Activated T-helper 2 cell treated with anti-CD3 and anti-CD28 coated beads, Interferon-gamma antibody, Interleukin-2, Interleukin-4, amounts not matched to agents 10 μg/mL and 5 μg/mL and 100 μg/mL, durations not matched to agents 14 hours and 24 hours and 36 hours (primary cell): ENCODE measurements around the gene PTPRG. TPM values are rescaled to one million over a fixed set of nuclear protein-coding genes. Genes with fewer than 3 reads are reported as not detected.
"Not testable (repeated sequence)": the region's sequence is repeated elsewhere in the genome, so short reads cannot be mapped to it uniquely, and the experiment has no call there.

ENCODE experiments used
- DNase-seq: peaks from one replicate; pipeline ENCODE4 v3.0.0; 2021; ENCODE audit warnings: low spot score
- H3K27ac Mint-ChIP-seq: one replicate; pipeline ENCODE4 v1.8.0; 2021; ENCODE audit warnings: mixed read lengths
- H3K27me3 Mint-ChIP-seq: one replicate; pipeline ENCODE4 v1.8.0; 2021; ENCODE audit warnings: low read depth, mixed read lengths
- H3K36me3 Mint-ChIP-seq: one replicate; pipeline ENCODE4 v1.8.0; 2021; ENCODE audit warnings: low read depth, mixed read lengths
- H3K4me1 Mint-ChIP-seq: one replicate; pipeline ENCODE4 v1.8.0; 2021; ENCODE audit warnings: low read depth, mixed read lengths
- H3K4me3 Mint-ChIP-seq: one replicate; pipeline ENCODE4 v1.8.0; 2021; ENCODE audit warnings: low read depth, mild to moderate bottlenecking, moderate library complexity, mixed read lengths
- H3K9me3 Mint-ChIP-seq: one replicate; pipeline ENCODE4 v1.8.0; 2021; ENCODE audit warnings: mixed read lengths
- intact Hi-C: fragments of 100-400 bp; cut with micrococcal nuclease; formaldehyde crosslinking; loops from one replicate; pipeline ENCODE4 v1.15.1; 2023
- total RNA-seq: library from RNA; stranded (reverse); gene quantifications from 2 replicates; pipeline ENCODE4 v1.2.3, GENCODE V29; 2022

PTPRG gene
- total RNA-seq, 1 donor from 2014 or later, result 5.1 TPM

DNA sequence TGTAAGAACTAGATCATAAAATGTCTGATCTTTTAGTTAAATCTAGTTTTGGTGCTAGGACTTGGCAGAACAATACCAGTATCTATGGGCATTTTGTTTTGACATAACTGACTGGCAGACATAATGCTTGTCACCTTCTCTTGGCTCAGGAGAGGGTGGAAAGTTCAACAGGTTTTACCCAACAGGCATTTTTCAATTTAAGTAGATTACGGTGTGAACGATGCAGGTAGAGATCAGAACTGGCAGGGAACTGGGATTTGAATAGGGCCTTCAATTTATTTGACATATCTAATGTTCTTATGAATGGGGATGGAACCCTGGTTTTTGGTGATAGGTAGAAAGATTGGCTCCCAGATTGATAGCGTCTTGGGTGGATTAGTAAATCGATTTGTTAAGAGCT lies 460.9 kb downstream of the PTPRG start:
- H3K9me3 Mint-ChIP-seq, result no peaks in the 10 kb centered on the region
- H3K27ac Mint-ChIP-seq, result no peak overlapping the region
- intact Hi-C loops, result no loop called here
- DNase-seq, result no peak
- H3K4me3 Mint-ChIP-seq, result no peak overlapping the region
- peaks cover 5% of the 10 kb centered on the region for H3K4me1 Mint-ChIP-seq
- H3K27me3 Mint-ChIP-seq, result no peaks in the 10 kb centered on the region
- H3K36me3 Mint-ChIP-seq, result no peaks in the 10 kb centered on the region

DNA sequence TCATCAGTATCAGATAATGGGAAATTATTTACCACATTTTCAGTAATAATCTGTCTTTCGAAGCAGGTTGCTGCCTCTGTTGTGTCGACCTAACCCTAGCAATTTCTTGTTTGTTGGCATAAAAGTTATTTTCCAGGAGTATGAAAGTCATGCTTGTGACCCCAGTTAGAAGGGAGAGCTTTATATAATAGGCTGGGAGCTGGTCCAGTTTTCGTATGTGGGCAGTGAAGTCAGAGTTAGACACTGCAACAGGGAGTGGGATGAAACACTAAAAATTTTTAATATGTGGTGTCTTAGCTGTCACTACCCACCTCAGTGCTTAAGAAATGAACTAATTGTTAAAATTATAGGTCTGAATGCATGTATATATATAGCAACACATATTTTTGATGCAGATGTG lies 463.5 kb downstream of the PTPRG start:
- peaks cover 3% of the 10 kb centered on the region for H3K4me1 Mint-ChIP-seq
- no peak overlapping the region for H3K4me3 Mint-ChIP-seq
- no peak overlapping the region for H3K27ac Mint-ChIP-seq

GRCh38 chr3:62025913-62026312 lies 464.5 kb downstream of the PTPRG start:
- no peak overlapping the region for H3K4me3 Mint-ChIP-seq
- no peak overlapping the region for H3K27ac Mint-ChIP-seq
- H3K9me3 Mint-ChIP-seq, result no peaks in the 10 kb centered on the region
- intact Hi-C loops, result no loop called here
- H3K27me3 Mint-ChIP-seq, result no peaks in the 10 kb centered on the region
- no peak for DNase-seq
- no peaks in the 10 kb centered on the region for H3K4me1 Mint-ChIP-seq
- no peaks in the 10 kb centered on the region for H3K36me3 Mint-ChIP-seq

More for the DNA sequence above, 463.5 kb downstream of the PTPRG start:
- DNase-seq, result no peak
- no peaks in the 10 kb centered on the region for H3K36me3 Mint-ChIP-seq
- intact Hi-C loops, result no loop called here
- no peaks in the 10 kb centered on the region for H3K27me3 Mint-ChIP-seq
- no peaks in the 10 kb centered on the region for H3K9me3 Mint-ChIP-seq

- H3K27me3 Mint-ChIP-seq, result no peaks in the 10 kb centered on the region
- H3K4me3 Mint-ChIP-seq, result no peak overlapping the region
- H3K27ac Mint-ChIP-seq, result no peak overlapping the region
- H3K4me1 Mint-ChIP-seq, result no peaks in the 10 kb centered on the region
- intact Hi-C loops, result no loop called here
- no peaks in the 10 kb centered on the region for H3K36me3 Mint-ChIP-seq
- no peak for DNase-seq
- H3K9me3 Mint-ChIP-seq, result no peaks in the 10 kb centered on the region
Observed at GRCh38 chr3:62027241-62027640, 465.9 kb downstream of the PTPRG start.

DNA sequence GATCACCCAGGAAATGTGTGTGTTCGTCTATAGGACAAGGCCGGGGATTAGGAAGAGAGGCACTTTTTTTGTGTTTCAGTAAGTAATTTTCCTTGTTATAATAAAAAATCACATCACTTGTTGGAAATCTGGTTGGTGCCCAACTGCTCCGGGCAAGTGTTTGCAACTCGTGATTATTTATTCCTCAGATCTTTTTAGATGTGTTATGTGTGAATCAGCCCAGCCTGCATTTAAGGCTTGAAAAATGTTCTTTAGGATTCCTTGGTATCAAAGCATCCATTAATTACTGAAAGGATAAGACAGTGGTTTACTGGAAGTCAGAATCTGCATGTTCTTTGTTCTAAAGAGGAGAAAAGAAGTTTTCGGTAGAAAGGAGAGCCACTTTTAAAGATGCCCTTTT lies 466.4 kb downstream of the PTPRG start:
- H3K27ac Mint-ChIP-seq, result no peak overlapping the region
- no peaks in the 10 kb centered on the region for H3K9me3 Mint-ChIP-seq
- no peaks in the 10 kb centered on the region for H3K27me3 Mint-ChIP-seq
- H3K36me3 Mint-ChIP-seq, result no peaks in the 10 kb centered on the region
- no peak for DNase-seq
- no peaks in the 10 kb centered on the region for H3K4me1 Mint-ChIP-seq
- intact Hi-C loops, result no loop called here
- no peak overlapping the region for H3K4me3 Mint-ChIP-seq

DNA sequence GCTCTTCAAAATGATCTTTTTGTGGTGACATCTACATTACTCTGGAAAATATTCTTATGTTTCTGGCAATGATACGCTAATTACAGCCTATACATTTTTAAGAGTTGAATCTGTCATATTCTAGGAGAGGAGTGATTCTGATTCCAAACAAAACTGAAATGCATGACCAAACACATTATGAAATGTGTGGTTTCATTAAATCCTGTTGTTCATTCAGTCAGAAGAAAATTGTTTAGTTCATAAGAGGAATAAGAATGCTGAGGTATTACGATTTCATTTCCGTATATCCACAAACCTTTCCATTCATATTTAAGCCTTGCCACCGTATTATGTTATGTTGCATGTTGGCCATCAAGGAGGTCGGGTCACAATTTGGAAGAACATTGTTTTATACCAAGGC lies 466.9 kb downstream of the PTPRG start:
- Mint-ChIP-seq H3K27ac (no peak overlapping the region), H3K27me3 (no peaks in the 10 kb centered on the region), H3K9me3 (no peaks in the 10 kb centered on the region), H3K4me3 (no peak overlapping the region), H3K36me3 (no peaks in the 10 kb centered on the region), H3K4me1 (no peaks in the 10 kb centered on the region)
- no peak for DNase-seq
- intact Hi-C loops, result no loop called here

DNA sequence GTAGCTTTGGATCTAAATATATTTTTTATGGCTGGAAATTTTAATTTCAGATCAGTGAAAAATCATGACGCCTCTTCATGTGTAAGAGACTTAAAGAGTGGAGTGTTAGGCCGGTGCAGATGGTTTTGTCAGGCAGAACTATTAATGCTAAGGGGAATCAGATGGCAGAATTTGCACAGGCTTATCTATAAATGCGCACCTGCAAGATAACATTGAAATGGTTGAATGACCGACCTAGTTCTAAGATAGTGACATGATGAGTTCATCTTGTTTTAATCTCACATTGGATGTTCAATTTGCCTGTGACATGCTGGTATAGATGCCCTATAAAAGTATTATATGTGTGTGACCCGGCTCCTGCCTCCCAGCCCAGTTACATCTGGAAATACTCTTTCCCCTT lies 471.4 kb downstream of the PTPRG start:
- Mint-ChIP-seq H3K27ac (no peak overlapping the region), H3K4me1 (no peaks in the 10 kb centered on the region), H3K9me3 (no peaks in the 10 kb centered on the region), H3K36me3 (no peaks in the 10 kb centered on the region), H3K4me3 (no peak overlapping the region), H3K27me3 (no peaks in the 10 kb centered on the region)
- intact Hi-C loops, result no loop called here
- no peak for DNase-seq

GRCh38 chr3:62035402-62036057 lies 474.2 kb downstream of the PTPRG start:
- Mint-ChIP-seq H3K36me3 (no peaks in the 10 kb centered on the region), H3K27me3 (no peaks in the 10 kb centered on the region), H3K4me3 (no peak overlapping the region), H3K9me3 (no peaks in the 10 kb centered on the region), H3K4me1 (no peaks in the 10 kb centered on the region), H3K27ac (no peak overlapping the region)
- no peak for DNase-seq
- intact Hi-C loops, result no loop called here

- H3K4me3 Mint-ChIP-seq, result no peak overlapping the region
- no peaks in the 10 kb centered on the region for H3K4me1 Mint-ChIP-seq
- intact Hi-C loops, result no loop called here
- H3K36me3 Mint-ChIP-seq, result no peaks in the 10 kb centered on the region
- no peak overlapping the region for H3K27ac Mint-ChIP-seq
- H3K9me3 Mint-ChIP-seq, result no peaks in the 10 kb centered on the region
- no peak for DNase-seq
- no peaks in the 10 kb centered on the region for H3K27me3 Mint-ChIP-seq
Observed at GRCh38 chr3:62036726-62037125, 475.4 kb downstream of the PTPRG start.

DNA sequence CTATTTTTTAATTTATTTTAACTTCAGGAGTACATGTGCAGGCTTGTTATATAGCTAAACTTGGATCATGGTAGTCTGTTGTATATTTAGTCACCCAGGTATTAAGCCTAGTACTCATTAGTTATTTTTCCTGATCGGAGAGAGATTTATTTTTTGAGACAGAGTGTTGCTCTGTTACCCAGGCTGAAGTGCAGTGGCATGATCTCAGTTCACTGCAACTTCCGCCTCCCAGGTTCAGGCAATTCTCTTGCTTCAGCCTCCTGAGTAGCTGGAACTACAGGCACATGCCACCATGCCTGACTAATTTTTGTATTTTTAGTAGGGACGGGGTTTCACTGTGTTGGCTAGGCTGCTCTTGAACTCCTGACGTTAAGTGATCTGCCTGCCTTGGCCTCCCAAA lies 477.4 kb downstream of the PTPRG start:
- H3K4me3 Mint-ChIP-seq, H3K9me3 Mint-ChIP-seq, intact Hi-C loops, H3K27me3 Mint-ChIP-seq, DNase-seq, H3K36me3 Mint-ChIP-seq, H3K4me1 Mint-ChIP-seq, H3K27ac Mint-ChIP-seq: not testable (repeated sequence)

DNA sequence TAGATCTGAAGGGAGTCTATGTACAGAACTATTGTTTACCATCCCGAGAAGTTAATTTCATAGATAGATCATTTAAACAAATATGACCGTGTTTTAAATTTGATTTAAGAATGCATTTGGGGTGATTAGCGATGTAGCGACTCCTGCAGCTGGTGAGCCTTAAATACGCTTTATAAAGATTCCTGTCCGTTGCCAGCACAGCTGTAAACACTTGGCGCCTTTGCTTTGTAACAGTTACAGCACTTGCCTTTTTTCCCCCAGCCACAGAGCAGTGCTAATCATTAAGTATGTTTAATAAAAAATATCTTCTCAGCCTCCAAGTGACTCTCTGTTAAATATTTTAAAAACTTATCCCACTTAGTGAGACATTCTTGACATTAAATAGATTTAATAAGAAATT lies 478.2 kb downstream of the PTPRG start:
- Mint-ChIP-seq H3K36me3 (no peaks in the 10 kb centered on the region), H3K27ac (no peak overlapping the region), H3K27me3 (no peaks in the 10 kb centered on the region), H3K4me3 (no peak overlapping the region), H3K4me1 (no peaks in the 10 kb centered on the region), H3K9me3 (no peaks in the 10 kb centered on the region)
- DNase-seq, result no peak
- intact Hi-C loops, result no loop called here

GRCh38 chr3:62041681-62042080 lies 480.3 kb downstream of the PTPRG start:
- Mint-ChIP-seq H3K4me1 (no peaks in the 10 kb centered on the region), H3K27me3 (no peaks in the 10 kb centered on the region), H3K27ac (no peak overlapping the region), H3K4me3 (no peak overlapping the region), H3K9me3 (no peaks in the 10 kb centered on the region), H3K36me3 (no peaks in the 10 kb centered on the region)
- DNase-seq, result no peak
- intact Hi-C loops, result no loop called here

DNA sequence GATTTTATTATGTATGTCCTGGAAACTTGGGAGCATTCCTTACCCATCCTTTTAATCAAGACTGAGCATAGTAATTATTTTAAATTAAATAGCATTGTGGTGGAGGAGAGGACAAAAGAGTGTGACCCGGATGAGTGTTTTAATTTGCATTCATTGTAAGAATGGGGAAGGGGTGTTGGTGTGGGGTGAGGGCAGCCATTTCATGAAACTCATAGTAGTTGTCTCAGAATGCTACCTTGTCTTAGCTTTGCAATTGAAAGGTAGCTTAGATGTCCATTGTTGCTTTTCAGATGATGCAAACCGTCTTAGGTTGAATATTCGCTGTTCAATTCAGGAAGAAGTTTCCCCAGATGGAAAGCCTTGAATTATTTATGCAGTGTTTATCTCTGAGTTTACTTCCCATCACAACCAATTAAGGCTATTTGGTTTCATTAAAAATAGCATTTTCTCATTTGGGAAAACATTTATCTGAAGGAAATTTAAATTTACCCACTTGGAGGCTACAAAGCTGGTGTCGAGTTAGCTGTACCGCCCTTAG lies 483.6 kb downstream of the PTPRG start:
- no peak overlapping the region for H3K4me3 Mint-ChIP-seq
- H3K27me3 Mint-ChIP-seq, result no peaks in the 10 kb centered on the region
- DNase-seq, result no peak
- H3K9me3 Mint-ChIP-seq, result no peaks in the 10 kb centered on the region
- no peaks in the 10 kb centered on the region for H3K4me1 Mint-ChIP-seq
- H3K27ac Mint-ChIP-seq, result no peak overlapping the region
- intact Hi-C loops, result no loop called here
- H3K36me3 Mint-ChIP-seq, result no peaks in the 10 kb centered on the region

GRCh38 chr3:62046326-62046725 lies 485.0 kb downstream of the PTPRG start:
- no peak overlapping the region for H3K4me3 Mint-ChIP-seq
- H3K9me3 Mint-ChIP-seq, result no peaks in the 10 kb centered on the region
- H3K4me1 Mint-ChIP-seq, result no peaks in the 10 kb centered on the region
- no peaks in the 10 kb centered on the region for H3K27me3 Mint-ChIP-seq
- no peaks in the 10 kb centered on the region for H3K36me3 Mint-ChIP-seq
- intact Hi-C loops, result no loop called here
- DNase-seq, result no peak
- H3K27ac Mint-ChIP-seq, result no peak overlapping the region
